ENCODE results near the gene TRIM50. TPM values are rescaled to one million over a fixed set of nuclear protein-coding genes. Genes with fewer than 3 reads are reported as not detected.
"Not testable (repeated sequence)": the region's sequence is repeated elsewhere in the genome, so short reads cannot be mapped to it uniquely, and the experiment has no call there.

TRIM50 gene
- not detected for total RNA-seq

- DNase-seq (ENCODE audit: low spot score in 2 of 2); FAIRE-seq: not testable (repeated sequence)
Observed at GRCh38 chr7:73327922-73328321, at the start of gene TRIM50, which contains the start of gene FKBP6. Gene TRIM50 (minus strand): TSS chr7:73328082. CDS start chr7:73324787, 3,295 bp downstream. Gene FKBP6 (plus strand): TSS chr7:73328161. CDS start chr7:73328429, 268 bp downstream.

GRCh38 chr7:73376671-73377412 lies 49.0 kb upstream of the TRIM50 start:
- DNase-seq (ENCODE audit: low spot score in 2 of 2) = no peak
- FAIRE-seq = no peak

- not testable (repeated sequence) for DNase-seq (ENCODE audit: low spot score in 2 of 2); FAIRE-seq
Observed at GRCh38 chr7:73376262-73376661, 48.4 kb upstream of the TRIM50 start.

- no peak for DNase-seq (ENCODE audit: low spot score in 2 of 2)
- FAIRE-seq = no peak
Observed at GRCh38 chr7:73373741-73374140, 45.9 kb upstream of the TRIM50 start.

GRCh38 chr7:73369622-73370021 lies 41.7 kb upstream of the TRIM50 start:
- DNase-seq (ENCODE audit: low spot score in 2 of 2) (no peak), FAIRE-seq (no peak)

GRCh38 chr7:73369009-73369408 lies 41.1 kb upstream of the TRIM50 start:
- FAIRE-seq = no peak
- no peak for DNase-seq (ENCODE audit: low spot score in 2 of 2)

GRCh38 chr7:73366990-73367389 lies 39.1 kb upstream of the TRIM50 start:
- no peak for DNase-seq (ENCODE audit: low spot score in 2 of 2)
- no peak for FAIRE-seq

GRCh38 chr7:73366127-73366526 lies 38.2 kb upstream of the TRIM50 start:
- DNase-seq (ENCODE audit: low spot score in 2 of 2) (no peak), FAIRE-seq (no peak)

GRCh38 chr7:73364006-73364728 lies 36.3 kb upstream of the TRIM50 start:
- no peak for DNase-seq (ENCODE audit: low spot score in 2 of 2)
- FAIRE-seq = no peak

- FAIRE-seq (no peak), DNase-seq (ENCODE audit: low spot score in 2 of 2) (no peak)
Observed at GRCh38 chr7:73363225-73364005, 35.5 kb upstream of the TRIM50 start.

- not testable (repeated sequence) for FAIRE-seq; DNase-seq (ENCODE audit: low spot score in 2 of 2)
Observed at GRCh38 chr7:73360590-73360989, 32.7 kb upstream of the TRIM50 start.

GRCh38 chr7:73359746-73360375 lies 32.0 kb upstream of the TRIM50 start:
- DNase-seq (ENCODE audit: low spot score in 2 of 2) (no peak), FAIRE-seq (no peak)

- FAIRE-seq (no peak), DNase-seq (ENCODE audit: low spot score in 2 of 2) (no peak)
Observed at GRCh38 chr7:73359306-73359705, 31.4 kb upstream of the TRIM50 start.

- DNase-seq (ENCODE audit: low spot score in 2 of 2) (no peak), FAIRE-seq (no peak)
Observed at GRCh38 chr7:73358590-73359275, 30.9 kb upstream of the TRIM50 start.

- no peak for FAIRE-seq
Observed at GRCh38 chr7:73356159-73356558, 28.3 kb upstream of the TRIM50 start.

GRCh38 chr7:73354821-73355220 lies 26.9 kb upstream of the TRIM50 start:
- no peak for DNase-seq (ENCODE audit: low spot score in 2 of 2)
- no peak for FAIRE-seq

More at GRCh38 chr7:73356159-73356558, 28.3 kb upstream of the TRIM50 start:
- no peak for DNase-seq (ENCODE audit: low spot score in 2 of 2)

GRCh38 chr7:73354196-73354595 lies 26.3 kb upstream of the TRIM50 start:
- FAIRE-seq = no peak
- no peak for DNase-seq (ENCODE audit: low spot score in 2 of 2)

GRCh38 chr7:73353243-73353642 lies 25.4 kb upstream of the TRIM50 start:
- DNase-seq (ENCODE audit: low spot score in 2 of 2) = no peak
- no peak for FAIRE-seq

GRCh38 chr7:73352784-73353183 lies 24.9 kb upstream of the TRIM50 start:
- DNase-seq (ENCODE audit: low spot score in 2 of 2) (no peak), FAIRE-seq (no peak)

Data from frontal cortex (tissue), 4 donors.